NCI-H146 (cell line): Measurements from ENCODE around the gene PPARA.
A peak's percentile ranks its signal among the peaks of the same experiment; 100 is the strongest.

ENCODE experiments used
- DNase-seq: peaks from one replicate; lab custom pipeline; 2025; lab: John Stamatoyannopoulos, UW

PPARA gene

DNA sequence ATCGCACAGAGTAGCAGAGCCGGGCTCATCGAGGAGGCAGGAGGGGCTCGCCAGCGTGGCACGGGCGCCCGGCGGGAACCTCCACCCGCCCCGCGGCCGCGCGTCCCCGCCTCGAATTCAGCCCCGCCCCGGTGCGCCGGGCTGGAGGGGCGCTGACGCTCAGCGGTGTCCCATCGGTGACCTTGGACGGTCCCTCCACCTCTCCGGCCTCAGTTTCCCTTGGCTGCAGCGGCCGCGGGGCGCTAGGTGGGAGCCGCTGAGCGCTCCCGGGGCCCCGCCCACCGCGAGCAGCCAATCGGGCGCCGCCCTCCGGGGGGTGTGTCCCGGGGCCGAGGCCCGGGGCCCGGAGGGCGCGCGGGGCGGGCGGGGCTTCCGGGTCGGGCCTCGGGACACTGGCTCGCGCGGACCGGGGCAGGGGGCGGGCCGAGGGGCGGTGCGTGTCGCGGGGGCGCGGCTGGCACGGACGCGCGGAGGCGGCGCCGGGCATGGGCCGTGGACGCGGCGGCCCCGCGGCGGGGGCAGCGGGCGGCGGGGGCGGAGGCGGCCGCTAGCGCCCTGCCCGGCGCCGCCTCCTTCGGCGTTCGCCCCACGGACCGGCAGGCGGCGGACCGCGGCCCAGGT lies at the start of gene PPARA:
Gene PPARA (plus strand): TSS at position 493 of the 621 bp plus-strand sequence. CDS start 47,858 bp downstream, outside the sequence.
- DNase-seq, result peak; percentile 71

DNA sequence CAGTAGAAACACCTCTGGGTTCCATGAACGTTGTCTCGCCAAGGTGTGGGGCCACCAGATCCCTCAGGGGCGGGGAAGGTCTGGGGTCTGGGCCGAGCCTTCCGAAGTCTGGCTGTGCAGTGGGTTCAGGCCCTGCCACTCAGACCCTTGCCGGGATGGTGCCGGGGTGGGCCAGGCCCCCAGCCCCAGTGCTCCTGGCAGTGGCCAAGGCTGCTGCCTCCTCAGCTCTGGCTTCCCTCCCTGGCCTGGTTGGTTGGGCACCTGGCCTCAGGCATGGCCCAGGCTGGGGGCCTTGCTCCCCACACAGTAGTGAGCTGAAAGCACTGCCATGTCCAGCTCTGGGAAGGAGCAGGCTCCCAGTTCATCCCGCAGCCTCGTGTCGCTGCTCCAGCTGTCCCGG lies 48.2 kb upstream of the PPARA start:
- DNase-seq, result no peak

DNA sequence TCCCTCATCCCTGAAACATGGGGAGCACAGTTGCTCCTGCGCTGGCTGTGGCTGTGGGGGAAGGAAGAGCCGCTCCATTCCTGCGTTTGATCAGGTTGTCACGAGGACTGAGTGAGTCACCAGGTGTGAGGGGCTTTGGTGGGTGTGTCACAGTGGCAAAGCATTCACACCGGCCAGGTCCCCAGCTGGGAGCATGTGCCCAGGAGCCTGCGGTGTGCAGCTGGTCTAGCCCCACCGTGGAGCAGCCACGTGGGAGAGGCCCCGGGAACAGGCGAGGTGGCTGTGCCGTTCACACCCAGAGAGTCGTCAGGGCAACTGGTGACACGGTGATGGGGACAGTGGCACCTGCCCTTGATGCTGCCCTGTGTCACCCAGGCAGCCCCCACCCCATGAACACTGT lies 47.6 kb upstream of the PPARA start:
- no peak for DNase-seq

DNA sequence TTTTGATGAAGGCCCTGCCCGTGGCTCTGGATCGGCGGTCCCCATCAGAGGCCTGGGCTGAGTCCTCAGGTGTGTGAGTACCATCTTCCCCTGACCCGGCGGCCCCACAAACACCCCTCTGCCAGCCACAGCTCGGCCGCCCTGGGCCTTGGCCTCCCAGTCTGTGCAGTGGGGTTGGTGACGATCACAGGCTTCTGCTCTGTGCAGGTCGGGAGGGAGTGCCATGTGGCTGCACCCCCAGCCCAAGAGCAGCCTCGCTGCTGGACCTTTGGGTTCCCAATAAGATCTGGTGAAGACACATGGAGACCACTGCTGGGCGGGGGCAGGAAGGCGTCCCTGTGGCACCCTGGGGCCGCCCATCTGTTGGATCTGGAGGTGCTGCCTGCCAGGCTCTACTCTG lies 47.1 kb upstream of the PPARA start:
- no peak for DNase-seq

DNA sequence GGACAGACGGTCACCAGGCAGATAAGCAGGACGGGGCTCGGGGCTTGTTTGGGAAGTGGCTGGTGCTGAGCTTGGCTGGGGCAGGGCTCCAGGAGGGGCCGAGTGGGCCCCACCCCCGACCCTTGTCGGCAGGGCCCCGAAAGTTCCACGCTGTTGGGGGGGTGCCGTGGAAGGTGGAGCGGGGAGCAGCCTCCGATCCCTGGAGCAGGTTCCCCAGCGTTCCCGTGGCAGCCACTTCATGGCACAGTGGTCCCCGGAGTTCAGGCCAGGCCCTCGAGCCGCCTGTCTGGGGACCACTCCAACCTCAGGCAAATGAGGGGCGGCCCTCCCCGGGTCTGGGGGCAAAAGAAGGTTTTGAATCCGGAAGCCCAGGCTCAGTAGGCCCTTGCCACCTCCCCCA lies 46.7 kb upstream of the PPARA start:
- DNase-seq, result no peak

DNA sequence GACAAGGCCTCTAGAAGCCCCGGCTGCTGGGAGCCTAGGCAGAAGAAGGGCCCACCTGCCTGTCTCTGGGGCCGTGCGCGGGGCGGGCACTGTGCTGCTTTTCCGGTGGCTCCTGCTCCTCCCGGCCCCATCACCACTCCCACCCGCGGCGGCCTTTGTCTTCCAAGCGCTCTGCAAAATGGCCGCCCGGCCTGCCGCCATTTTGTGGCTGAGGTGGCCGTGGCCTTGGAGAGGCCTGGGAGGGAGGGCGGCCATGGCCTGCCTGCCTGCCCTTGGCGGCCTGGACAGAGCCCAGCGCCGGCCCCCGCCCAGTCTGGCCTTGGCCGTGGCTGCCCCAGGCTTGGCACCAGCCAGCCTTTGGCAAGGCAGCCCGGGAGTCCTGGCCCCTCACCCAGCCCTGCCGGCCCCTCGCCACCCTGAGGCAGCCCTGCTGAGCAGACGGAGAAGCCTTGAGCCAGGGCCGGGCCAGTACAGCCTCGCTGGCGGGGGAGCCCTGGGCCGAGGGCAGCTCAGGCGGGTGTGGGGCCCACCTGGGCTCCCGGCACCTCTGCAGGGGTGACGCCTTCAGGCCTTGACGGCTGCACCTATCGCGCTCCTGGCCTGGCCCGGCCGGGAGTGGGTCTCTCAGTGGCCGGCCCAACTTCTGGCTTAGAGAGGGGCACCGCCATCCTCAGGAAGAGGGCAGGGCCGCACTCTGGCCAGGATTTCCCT lies 46.0 kb upstream of the PPARA start:
- no peak for DNase-seq

DNA sequence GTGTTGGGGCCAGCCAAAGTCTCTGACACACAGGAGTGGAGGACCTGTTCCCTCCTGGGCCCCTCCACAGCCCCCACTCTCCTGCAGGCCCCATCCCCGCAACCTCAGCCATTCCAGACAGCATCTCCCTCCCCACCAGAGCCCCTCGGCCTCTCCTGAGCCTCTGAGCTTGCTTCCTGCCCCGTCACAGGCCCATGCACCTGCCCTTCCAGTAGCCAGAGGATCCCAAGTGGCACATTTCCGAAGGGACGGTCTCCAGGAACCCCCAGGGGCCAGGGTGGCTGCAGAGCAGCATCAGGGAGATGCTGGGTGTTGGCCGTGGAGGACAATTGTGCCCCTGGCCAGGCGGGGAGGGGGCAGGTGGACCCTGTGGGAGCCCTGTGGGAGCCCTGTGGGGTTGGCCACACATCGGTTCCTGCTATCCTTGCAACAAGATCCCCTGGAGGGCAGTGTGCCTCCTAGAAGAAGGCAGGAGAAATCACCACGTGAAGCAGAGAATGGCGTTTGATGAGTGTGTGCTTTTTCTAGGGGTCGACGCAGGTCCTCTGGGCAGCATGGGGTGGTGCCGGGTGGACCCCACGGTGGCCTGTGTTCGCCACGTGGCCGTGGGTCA lies 45.3 kb upstream of the PPARA start:
- DNase-seq, result no peak

DNA sequence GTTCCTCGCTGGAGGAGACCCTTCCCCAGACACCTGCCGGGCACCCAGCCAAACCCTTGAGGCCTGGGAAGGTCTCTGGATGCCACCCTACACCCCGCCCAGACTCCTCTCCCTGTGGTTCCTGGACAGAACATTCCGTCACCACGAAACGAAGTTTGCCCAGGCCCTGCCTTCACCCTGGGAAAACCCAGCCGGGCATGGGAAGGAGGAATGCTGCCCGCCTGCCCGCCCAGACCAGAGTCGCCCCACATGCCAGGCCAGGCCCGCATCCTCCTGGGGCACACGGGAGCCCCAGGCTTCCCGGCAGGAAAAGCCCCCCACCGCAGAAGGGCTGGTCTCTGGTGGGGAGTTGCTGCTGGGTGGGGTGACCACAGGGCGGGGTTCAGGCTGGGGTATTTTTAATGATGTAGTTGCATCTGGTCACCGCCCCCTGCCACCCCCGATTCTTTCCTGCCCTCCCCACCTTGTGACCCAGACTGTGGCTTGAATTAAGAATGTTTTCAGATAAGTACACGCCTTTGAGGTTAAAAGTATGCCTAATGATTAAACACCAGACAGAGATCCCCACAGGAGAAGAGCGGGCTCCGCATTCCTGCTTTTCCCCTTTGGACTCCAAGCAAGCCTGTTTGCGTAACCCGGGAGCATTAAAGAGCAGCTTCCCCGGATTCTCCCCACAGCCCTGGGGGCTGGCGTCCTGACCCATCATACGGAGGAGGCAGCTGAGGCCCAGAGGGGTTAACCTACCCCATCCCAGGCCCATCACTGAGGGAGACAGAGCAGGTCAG lies 44.6 kb upstream of the PPARA start:
- DNase-seq, result no peak

DNA sequence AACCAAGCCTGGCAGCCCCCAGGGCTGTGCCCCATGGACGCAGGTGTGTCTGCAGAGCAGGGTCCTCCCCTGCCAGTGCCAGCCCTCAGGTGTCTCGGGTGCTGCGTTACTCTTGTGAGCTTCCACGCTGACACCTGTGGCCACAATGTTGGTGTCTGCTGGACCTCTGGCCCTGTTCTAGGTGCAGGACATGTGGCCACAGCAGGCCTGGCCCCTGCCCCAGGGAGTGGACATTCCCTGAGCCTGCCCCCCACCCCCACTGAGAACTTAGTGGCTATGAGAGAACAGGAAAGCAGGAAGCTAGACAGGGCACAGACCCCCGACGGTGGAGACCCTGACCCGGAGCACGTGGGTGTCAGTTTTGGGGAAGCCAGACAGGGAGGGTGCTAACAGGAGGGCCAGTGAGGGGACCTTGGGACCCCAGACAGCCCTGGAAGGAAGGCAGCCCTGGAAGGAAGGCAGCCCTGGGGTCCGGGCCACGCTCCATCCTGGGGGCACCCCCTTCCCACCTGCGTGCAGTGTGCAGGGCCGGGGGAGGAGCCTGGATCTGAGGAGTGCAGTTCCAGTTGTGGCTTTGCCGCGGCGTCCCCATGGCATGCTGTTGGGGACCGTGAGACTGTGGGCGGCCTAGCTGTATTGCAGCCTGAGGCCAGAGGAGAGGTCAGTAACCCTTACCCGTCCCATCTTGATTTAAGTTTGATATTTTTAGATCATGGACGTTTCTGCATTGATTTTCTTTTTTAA lies 43.9 kb upstream of the PPARA start:
- DNase-seq, result no peak

DNA sequence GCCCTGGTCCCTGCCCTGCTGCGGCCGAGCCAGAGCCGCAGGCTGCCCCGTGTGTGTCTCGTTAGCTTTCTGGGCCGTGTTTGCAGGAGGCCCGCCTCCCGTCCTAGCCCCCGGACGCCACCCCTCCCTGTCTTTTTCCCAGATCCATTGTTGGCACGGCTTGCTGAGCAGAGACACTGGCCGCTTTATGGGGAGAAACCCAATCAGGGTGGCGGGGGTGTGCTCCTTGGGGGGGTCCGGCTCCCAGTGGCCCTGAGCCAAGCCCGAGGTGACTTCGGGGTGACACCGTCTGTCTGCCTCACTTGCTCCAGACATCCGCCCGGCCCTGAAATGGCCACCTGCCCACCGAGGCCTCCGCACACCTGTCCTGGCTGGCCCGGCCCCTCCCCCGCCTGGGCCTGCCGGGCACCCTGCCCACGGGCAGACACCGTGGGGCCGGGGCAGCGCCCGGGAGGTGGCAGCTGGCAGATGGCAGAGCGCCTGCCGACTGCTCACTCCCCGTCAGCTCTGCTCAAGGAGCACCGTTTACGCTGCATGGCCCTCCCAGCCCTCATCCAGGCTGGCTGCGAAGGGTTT lies 43.1 kb upstream of the PPARA start:
- no peak for DNase-seq

DNA sequence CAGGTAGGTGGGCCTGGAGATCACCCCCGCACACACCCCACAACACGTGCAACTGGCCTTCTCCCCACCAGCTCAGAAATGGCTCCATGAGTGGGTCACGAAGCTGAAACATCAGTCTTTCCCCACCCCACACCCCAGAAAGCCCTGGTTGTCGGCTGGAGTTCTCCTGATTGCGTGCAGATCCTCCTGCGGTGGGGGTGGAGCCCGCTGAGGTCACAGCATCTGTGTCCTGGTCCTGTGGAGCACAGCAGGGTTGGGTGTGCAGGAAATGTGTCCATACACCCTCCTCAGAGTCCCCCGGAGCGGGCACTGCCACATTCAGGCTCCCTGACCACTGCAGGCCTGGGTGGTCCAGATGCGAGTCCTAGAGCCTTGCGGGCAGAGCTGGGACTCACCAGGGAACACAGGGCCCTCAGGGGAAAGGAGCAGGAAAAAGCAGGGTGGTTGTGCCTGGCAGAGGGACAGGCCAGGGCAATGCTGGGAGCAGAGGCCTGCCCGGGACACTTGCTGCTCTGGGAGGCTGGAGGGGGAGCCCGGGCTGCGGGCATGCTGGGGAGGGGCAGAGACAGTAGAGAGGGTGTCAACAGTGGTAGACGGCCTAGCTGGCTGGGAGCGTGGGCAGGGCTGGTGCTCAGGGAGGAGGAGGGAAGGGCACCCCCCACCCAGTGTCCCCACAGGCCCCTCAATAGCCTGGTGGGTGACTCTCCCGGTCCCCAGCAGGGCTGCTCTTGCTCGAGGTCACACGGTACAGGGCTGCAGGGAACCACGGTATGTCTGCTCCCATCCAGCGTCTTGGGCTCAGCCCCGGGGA lies 42.4 kb upstream of the PPARA start:
- no peak for DNase-seq

DNA sequence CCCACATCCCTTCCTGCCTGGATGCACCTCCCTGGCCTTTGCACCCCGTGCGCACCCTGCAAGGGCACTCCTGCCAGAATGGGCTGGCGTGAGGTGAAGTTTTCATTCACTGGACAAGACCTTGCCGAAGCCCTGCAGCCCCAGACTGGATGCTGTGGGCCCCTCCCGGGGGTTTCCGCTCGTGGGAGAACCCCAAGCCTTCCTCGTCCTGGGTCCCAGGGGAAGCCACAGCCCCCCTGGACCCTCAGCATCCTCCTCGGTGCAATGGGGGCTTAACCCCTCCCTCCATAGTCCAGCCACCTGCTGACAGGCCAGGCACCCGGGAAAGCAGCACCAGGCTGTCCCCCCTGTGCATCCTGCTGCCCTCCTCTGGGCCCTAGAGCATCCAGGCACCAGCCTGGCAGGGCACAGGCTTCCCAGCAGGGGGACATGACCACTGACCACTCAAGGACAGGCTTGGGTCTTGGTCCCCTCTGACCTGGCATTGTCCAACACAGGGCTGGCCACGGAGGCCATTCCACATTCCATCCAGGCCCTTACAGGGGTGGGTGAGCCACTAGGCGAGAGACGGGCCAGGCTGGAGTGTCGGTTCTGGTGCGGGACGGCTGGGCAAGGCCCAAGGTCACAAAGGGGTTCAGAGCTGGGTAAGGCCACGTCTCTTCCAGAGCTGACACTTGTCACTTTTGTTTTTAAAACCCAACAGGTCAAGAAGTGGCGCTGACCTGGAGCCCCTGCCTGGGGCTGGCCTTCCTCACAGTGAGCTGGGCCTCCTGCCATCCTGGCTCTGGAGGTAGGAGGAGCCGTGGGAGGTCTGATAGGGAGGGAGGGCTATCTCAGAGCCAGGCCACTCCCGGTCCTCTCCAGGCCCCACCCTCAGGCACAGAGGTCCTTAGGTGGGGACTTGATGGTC lies 41.5 kb upstream of the PPARA start:
- no peak for DNase-seq

DNA sequence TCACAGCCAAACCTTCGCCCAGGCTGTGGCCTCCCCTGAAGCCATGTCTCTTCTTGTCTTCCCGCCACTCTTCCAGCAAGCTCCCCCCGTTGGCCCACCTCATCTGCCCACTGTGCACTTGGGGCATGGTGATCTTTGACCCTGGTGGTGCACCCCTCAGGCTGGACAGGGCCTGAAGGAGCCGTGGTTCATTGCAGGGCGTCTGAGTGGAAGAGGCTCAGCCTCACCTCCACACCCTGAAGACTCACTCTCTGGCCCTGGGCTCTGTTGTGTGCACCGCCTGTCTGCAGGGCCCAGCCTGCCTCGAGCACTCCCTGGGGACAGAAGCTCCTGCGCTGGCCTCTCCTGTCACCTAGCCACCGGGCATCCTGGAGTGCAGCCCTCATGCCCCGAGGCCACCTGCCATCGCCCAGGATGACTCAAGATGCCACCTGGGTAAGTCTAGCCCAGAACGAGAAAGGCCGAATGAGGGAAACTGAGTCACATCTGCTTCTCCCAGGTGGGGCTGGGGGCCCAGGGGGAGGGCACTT lies 40.8 kb upstream of the PPARA start:
- no peak for DNase-seq

DNA sequence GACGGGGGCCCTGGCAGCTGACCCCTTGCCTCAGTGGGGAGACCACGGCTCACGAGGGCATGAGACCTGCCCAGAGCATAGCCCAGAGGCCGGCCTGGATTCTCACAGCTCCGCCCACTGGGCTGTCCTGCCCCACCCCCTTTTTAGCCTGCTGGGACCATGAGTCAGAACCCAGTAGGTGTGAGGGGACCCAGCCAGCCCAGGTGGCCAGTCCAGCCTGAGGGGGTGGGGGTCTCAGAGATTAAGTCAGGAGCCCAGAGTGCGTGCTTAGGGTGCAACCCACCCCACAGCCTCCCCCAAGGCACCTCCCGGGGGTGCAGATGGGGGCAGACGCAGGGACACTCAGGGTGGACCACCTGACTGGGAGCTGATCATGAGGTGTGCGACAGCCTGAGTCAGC lies 40.1 kb upstream of the PPARA start:
- DNase-seq, result no peak

DNA sequence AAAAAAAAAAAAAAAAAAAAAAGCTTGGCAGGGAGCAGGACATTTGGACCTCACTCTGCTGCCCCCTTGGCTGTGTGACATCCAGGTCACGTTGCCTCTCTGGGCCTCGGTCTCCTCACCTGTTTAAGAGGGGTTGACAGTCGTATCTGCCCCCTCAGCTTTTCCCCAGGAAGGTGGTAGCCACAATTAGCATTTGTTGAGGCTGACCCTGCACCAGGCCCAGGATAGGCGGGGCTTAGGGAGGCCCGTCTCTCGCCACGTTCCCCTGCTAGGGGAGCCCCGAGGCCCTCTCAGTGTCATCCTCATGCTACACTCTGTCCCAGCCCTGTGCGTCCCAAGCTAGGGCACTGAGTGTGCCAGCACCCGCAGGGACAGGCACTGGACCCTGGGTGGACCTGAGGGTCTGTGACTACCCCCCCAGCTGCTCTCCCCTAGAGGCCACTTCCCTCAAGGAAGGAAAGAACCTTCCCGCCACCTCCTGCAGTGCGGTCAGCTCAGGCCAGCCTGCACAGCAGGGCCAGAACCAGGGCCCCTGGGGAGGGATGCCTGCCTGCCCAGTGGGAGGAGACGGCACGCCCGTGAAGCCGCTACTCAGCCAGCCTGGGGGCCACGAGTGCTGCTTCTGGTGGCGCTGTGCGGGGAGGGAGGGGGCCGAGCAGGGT lies 38.5 kb upstream of the PPARA start:
- DNase-seq, result peak; percentile 15

DNA sequence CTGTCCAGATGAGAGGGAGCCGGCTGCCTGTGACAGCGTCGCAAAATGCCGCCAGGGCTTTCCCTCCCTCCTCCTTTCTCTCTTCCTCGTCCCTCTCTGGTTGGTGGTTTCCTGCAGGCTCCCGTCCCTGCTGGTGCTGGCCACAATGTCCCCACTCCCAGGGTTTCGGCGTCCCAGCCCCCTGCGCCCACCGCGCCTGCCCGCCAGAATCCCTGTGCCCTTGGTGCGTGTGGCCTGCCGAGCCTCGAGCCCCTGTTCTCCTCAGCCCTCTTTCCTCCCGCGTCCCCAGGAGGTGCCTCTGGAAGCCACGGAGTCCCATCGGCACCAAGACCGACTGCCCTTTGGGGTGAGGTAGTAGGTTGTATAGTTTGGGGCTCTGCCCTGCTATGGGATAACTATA lies 37.9 kb upstream of the PPARA start:
- DNase-seq, result no peak

DNA sequence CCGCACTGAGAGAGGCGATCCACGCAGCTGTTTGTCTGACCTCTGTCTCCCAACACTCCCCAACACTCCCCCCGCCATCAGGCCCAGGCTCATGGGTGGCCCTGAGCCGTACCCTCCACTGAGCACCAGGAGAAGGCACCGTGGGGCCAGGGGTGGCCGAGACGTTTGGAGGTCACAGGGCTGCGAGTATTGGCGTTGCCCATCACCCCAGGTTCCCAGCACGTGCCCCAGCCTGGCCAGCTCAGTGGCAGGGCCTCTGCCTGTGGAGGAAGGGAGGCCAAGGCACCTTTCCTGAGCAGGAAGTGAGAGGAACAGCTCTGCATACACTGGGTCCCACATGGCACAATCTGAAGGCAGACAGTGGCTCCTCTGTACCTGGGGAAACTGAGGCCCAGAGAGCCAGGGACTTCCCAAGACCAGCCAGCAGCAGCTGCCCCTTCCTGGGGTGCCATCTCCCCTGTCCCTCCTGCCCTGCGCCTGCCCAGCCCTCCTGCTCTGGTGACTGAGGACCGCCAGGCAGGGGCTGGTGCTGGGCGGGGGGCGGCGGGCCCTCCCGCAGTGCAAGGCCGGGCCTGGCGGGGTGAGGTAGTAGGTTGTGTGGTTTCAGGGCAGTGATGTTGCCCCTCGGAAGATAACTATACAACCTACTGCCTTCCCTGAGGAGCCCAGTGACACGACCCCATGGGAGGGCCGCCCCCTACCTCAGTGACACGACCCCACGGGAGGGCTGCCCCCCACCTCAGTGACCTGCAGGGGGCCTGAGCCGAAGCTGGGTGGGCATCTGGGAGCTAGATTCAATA lies 37.0 kb upstream of the PPARA start:
- DNase-seq, result no peak

DNA sequence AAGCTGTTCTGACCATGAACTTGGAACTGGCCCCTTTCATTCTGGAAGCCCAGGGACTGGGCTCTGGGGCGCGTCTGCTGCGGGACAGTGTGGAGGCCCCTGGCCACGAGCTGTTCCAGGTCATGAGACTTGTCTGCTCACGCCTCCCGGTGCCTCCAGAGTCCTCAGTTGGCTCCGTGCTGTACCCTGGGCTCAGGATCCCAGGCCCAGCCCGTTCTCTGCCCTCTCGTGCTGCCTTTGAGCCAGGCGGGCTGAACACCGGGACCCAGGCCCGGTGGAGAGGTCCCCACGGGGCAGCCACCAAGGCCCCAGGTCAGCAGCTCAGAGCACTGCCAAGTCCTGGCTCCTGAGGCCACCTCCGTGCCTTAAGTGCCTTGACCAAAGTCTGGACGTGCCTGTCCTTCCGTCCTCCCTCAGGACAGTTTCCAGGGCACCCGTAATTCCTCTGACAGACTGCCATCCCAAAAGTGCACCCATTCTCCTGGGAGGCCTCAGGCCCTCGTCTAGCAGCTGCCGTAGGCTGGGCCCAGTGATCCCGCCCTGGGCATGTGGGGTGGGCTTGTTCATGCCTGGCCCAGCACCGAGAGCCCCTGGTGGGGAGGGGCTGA lies 36.3 kb upstream of the PPARA start:
- no peak for DNase-seq
